HG02885 (cell line): ENCODE results near the gene CDCP1.
"Not testable (repeated sequence)": the region's sequence is repeated elsewhere in the genome, so short reads cannot be mapped to it uniquely, and the experiment has no call there.

ENCODE experiments used
- ATAC-seq: cut with Tn5 transposase; IDR thresholded peaks from one replicate; pipeline ENCODE4 v1.9.1; 2021; ENCODE audit warnings: mild to moderate bottlenecking; ENCODE audit not compliant: unreplicated experiment, poor library complexity

CDCP1 gene

DNA sequence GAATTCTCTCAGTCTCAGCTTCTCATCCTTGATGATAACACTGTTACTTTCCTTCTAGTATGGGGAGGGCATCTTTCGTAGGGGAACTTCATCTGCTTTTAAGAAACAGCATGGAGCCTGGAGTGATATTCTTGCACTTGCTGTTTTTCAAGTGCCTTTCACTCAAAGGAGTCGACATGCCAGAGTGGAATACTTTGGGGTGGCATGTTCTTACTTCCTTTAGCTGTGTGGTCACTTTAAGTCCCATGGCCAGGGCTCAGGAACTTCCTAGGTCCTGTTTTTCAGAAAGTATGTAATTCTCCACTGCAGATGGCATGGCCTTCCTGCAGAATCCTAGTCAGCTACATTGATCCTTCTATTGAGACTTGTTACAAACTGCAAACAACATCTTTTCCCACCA lies 28.1 kb upstream of the CDCP1 start:
- ATAC-seq: no peak

DNA sequence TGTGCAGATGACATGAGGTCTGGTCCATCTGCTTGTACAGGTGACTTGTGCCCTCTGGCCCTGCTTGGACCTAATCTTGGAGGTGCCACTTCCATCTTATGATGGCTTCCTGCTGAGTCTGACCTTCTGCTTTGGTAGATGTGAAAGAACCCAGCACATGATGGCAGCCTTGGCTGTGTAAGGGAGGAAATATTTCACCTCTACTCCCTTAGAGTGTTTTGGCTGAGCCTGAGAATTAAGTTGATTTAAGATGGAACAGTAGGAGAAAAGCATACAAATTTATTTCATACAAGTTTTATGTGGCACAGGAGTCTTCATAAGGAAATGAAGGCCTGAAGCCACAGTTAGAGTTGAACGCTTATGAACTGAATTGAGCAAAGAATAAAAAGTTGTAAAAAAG lies 27.6 kb upstream of the CDCP1 start:
- ATAC-seq: no peak

DNA sequence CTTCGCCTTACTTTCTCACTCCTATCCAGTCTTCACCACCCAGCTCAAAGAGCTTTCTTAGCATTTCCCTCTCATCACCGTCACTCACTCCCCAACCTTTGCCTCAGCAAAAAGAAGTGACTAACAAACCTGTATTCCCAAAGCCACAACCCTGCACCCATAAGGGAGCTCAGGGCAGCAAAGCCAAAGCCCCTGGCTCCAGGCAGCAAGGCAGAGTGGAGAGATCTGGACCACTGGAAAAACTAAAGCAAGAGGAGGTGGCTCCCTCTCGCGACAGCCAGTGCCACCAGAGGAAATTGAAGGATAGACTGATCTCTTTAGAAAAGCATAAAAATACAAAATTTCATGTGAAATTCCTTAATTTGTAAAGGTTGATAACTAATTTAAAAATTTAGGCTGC lies 25.1 kb upstream of the CDCP1 start:
- no peak for ATAC-seq

DNA sequence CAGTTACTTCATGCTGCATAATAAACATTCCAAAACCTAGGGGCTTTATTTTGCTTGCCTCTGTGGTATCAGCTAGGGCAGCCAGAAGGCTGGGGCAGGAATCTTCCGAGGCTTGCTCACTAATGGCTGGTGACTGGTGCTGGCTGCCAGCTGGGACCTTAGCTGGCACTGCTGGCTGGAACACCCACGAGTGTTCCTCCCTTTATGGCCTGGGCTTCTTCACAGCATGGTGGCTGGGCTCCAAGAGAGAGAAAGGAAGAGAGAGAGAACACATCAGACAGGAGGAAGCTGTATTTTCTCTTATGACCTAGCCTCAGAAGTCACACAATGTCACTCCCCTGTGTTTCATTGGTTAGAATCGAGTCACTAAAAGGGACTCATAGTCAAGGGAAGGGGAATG lies 23.9 kb upstream of the CDCP1 start:
- ATAC-seq: no peak

DNA sequence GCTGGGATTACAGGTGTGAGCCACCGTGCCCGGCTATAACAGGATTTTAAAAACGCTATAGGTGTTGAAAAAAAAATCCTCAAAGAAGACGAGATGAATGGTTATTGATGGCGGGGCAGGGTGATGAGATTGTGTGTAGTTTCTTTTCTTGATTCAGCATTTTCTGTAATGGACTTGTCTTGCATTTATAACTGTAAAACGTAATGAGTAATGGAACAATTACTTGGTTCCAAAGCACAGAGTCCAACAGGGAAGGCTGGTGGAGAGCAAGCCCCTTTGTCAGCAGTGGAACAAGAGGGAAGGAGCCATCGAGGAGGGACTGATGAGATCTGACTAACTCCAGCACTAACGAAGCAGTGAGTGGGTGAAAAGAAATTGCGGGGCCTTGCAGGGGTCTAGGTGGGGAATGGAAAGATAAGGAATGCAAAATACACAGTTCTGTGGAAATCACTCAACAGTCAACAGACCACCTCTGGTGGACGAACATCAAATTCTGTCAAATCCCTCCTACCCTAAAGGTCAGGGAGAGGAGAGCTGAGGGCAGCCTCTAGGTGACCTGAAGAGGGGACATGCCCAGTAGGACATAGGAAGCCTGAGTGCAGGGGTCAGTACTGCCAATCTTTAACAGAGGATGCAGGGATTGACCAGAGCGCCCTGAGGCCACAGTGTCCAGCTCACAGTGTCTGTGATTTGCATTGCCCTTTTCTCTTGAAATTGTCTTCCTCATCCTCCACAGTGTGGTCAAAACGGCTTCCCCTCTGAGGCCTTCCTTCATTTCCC lies 23.1 kb upstream of the CDCP1 start:
- no peak for ATAC-seq

DNA sequence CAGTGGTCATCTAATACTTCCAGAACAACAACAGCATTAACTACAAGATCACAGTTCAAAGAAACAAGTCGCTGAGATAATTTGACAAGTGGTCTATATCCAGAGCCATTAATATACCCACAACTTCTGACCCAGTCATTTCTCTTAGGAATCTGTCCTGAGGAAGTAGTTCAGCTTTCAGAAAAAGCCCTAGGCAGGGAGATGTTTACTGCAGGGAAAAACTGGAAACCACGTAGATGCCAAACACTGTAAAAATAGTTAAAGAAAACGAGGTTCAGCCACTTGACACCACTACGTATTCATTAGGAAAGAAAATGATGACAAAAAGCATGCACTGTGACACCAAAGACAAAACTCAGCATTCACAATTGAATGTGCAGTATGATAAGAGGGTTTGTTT lies 22.3 kb upstream of the CDCP1 start:
- no peak for ATAC-seq

DNA sequence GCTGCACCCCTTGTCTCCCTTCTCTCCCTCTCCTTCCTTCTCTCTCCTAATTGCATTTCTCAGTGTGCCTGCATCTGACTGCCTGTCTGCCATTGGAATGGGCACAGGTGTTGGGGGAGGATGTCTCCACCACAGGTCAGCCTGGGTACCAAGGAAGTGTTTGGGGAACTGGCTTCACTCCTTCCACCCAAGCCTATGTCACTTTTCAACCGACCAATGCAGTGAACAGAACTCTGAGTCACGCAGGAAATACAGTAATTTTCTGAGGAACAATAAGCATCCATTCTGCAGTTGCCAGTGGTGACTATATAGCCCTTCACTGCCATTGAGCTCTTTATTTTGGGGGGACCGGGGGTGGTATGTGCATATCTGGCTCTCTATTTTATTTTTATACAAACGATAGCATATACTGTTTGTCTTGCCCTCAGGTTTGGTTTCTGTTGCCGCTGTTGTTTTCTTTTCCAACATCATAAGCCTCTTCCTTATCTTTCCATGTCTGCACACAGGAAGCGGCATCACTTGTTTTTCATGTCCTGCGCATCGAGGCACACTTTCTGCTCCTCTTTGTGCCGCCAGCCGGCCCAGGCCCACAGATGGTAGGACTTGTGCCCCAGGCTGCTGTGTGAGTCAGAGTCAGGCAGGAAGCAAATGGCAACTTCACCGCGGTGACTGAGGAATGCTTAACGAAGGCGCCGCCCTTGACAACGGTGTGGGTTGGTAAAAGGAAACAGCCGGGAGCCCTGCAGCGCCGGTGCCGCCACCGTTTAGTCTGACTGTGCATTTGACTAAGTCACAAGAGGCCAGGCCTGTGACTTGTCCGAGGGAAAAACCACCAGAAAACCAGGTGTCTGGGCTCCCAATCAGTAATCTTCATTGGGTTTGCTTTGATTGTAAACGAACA lies 21.1 kb upstream of the CDCP1 start:
- no peak for ATAC-seq

DNA sequence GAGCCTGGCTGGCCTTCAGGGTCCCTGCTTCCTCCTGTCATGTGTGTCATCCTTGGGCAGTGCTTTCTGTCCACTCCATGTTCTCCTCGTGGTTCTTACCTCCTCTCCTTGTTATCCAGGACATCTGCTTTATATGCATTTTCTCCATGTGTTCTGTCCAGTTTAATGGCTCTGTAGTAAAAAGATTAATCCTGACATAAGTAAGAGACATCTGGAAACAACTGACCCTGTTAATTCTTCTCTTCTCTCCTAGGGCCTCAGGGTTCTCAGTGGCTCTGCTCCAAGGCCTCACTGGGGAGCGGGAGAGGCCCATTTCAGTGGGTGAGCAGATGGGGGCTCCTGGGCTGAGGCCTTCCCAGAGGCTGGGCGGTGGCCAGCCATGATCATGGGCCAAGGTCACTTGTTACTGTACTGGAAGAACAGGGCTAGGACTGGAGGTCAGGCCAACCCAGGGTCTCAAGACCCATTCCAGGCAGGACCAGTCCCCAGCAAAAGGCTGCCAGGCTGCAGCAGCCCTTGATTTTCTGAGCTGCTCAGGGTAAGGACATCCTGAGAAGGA lies 20.2 kb upstream of the CDCP1 start:
- ATAC-seq: no peak

DNA sequence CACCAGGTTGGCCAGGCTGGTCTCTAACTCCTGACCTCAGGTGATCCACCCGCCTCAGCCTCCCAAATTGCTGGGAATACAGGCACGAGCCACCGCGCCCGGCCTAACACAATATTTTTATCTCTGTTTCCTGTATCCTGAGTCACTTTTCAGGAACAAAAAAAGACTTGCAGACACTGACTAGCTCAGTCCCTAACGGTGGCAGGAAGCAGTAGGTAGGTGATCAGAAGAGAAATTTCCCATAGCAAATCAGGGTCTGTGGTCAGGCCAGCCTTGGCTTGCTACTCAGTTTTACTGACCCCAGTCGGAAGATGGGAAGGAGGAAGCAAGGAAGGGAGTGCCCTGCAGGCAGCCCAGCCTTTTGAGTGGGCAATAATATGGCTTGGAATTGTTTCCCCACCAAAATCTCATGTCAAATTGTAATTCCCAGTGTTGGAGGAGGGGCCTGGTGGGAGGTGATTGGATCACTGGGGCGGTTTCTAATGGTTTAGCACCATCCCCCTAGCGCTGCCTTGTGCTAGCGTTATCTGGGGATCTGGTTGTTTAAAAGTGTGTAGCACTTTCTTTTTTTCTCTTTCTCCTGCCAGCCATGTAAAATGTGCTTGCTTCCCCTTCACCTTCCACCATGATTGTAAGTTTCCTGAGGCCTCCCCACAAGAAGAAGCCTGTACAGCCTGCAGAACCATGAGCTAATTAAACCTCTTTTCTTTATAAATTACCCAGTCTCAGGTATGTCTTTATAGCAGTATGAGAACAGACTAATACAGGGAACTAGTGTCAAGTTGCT lies 19.5 kb upstream of the CDCP1 start:
- no peak for ATAC-seq

DNA sequence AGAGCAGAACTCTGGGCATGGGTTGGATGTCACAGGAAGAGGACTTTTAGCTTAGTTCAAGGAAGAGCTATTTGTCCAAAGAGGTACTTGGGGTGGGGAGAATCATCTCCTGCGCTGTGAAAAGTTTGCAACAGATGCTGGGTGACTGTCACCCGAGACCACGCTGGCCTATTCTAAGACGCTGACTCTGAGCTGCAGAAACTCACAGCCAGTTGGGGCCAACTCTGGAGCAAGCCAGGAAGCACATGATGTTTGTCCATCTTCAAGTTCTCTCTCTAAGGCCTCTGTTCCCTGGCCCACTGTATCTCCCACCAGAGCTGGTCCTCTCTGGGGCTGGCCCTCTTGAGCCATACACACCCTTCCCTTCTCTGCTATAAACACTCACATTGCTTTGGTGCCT lies 17.9 kb upstream of the CDCP1 start:
- no peak for ATAC-seq

DNA sequence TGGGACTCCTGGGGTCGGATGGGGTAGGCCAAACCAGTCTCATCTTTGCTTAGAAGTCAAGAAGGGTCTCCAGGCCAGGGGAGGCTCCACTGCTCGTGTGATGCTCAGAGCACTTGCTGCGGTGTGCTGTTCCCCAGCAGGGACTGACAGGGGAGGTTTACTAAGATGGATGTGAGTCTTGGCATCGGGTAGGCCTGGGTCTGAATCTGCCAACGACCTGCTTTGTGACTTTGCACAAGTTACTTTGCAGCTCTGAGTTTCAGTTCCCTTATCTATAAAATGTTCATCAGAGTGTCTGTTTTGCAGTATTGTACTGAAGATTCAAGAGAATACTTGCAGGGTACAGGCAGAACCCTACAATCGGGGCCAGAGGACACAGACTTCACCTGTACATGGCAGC lies 17.3 kb upstream of the CDCP1 start:
- no peak for ATAC-seq

DNA sequence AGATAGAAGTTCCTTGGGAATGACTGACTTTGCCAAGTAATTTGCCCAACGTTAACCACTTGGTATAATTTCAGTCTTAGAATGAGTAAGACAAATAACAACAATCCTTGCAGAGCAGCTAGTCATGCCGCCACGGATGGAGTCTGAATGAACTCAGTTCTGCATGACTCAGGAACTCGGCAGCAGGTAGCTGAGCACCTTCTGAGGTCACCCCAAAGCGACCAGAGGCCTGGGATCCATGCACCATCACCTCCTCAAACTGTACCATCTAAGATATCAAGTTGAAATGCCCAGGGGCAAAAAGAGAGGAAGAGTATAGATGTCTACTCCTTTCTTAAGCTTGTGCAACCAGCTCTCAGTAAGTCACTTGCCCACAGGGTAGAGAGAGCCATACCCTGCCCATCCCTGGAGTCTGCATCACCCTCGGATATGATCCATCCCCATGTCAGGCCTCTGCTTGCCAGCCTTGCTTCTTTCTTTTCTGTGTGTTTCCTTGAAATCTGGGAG lies 8.5 kb upstream of the CDCP1 start:
- ATAC-seq: no peak

DNA sequence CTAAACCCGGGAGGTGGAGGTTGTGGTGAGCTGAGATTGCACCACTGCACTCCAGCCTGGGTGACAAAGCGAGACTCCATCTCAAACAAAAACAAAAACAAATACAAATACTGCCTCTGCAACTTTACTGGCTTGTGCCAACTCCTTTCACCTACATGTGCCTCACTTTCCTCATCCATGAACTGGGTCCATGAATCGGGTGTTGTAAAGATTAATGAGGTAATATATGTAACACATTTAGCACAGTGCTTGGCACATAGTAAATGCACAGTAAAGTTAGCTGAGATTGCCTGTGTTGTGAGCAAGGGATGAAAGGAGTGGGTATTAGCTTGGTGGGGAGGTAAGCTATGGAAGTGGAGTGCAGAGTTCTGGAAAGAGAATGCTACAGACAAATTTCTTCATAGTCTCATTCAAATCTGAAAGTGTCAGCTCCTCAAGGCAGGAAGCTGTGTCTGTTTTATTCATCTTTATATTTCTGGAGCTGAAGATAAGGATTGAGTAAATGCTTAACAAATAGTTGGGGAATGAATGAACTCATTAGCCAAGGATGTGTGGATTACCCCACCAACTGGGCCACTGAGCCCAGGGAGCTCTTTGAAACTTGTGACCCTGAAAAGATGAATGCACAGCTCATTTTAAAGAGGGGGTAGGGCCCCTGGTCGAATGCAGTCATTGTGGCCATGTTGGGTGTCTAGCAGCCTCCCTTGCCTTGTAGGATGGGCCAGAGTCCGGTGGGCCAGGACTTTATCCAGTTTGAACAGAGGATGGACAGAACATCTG lies 7.7 kb upstream of the CDCP1 start:
- no peak for ATAC-seq

DNA sequence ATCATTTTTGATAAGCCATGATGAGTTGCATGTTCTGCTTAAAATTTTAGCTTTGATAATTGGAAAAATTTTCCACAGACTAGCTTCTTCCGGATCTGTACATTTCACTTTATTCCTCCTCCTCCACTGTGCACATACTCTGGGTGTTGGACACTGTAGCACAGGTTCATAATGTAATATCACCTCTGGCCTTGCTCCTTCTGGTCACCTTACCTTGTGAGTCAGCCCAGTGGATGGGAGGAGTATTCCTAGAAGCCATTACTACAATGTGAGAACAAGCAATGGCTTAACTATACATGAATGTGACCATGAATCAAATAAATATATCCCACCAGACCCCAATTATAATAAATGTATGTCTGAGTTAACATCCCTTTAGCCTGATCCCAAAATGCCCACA lies 6.1 kb upstream of the CDCP1 start:
- no peak for ATAC-seq

DNA sequence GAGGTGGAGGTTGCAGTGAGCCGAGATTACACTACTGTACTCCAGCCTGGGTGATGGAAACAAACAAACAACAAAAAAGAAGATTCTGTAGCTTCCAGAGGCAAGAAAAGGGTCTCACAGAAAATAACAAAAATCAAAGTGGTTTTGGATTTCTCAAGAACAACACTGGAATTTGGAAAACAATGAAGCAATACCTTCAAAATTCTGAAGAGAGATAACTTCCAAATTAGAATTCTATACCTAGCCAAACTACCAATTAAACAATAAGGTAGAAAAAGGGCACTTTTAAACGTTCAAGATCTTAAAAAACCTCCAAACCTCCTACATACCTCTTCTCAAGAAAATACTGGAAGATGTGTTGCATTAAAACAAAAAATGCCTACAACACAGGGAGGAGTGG lies 4.9 kb upstream of the CDCP1 start:
- no peak for ATAC-seq

DNA sequence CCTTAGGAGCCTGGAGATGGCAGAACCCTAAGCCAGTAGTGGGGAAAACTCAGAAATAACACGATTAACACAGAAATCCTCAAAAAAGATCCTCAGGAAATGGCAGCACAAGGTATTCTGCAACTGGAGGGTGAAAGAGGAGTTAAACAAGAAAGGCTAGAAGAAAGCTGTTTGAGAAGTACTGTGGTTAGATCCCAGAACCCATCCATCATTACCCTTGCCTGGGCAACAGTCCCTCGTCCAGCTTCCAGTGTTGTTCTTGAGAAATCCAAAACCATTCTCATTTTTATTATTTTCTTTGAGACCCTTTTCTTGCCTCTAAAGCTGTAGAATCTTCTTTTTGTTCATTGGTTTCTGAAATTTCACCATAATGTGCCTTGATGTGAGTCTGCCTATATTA lies 2.7 kb upstream of the CDCP1 start:
- ATAC-seq: no peak

DNA sequence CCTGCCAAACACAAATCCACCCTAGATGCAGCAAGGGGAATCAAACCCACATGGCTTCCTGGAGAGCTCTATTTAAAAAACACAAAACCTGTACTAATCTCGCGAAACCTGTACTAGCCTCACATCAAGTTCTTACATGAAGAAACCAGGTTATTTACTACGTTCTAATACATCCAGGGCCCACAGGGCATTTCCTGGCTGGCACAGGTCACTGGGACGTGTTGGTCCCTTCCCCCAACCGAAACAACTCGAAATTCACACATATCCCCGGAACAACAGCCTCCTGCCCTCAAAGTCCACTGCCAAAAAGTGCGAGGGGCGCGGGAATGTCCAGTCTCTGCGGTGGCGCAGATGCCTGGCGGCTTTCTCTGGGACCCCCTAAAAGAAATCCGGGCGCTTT lies 955 bp downstream of the CDCP1 start:
- no peak for ATAC-seq

DNA sequence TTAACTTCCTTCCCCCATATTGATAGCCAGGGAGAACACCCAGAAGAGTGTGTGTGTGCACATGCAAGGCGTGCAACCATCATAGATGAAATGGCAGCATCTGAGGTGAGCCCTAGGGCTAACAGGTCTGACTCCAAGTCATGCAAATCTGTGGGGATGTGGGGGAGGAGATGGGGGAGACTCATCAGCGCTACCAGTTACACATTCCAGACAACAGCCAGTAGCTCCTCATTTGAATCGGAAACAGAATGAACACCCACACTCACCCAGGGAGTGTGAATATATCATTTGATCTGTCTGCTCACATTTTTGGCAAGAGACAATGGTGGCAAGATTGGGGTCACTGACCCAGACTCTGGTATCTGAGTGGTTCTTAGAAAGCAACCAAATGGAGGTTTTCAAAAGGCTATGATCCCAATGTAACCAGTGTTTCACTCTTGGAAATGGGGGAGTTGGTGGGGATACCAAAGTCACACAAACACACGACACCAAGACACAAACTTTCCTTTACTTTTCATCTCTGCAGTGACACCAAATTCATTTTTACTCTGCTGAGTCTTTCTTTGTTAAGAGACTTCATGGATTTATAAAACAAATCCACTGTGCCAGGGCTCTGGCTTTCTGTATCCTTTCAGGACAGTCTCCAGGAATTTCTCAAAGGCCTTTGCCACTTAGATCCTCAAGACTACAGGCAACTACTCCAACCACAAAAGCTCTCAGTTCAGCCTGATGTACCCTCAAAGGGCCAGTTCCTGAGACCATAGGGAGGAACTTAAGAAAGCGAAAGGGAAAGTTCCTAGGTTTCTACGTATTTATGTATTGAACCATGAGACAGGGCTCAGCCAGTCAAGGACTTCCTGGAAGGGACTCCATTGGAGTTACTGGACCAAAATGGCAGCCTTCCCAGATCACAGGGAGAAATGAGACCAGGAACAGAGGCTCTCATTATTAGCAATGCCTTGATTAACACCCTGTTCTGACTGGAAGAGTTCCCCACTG lies 2.2 kb downstream of the CDCP1 start:
- no peak for ATAC-seq

DNA sequence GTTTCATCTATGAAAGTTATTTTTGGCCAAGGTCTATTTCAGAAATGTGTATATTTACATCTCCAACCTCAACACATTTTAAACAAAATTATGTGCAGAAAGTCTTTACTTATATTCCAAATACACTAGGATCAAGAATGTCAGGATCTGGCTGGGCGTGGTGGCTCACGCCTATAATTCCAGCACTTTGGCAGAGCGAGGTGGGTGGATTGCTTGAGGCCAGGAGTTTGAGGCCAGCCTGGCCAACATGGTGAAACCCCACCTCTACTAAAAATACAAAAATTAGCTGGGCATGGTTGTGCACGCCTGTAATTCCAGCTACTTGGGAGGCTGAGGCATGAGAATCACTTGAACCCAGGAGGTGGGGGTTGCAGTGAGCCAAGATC lies 5.4 kb downstream of the CDCP1 start:
- ATAC-seq: not testable (repeated sequence)
